ENCODE measurements around the gene ALPG.

DNA sequence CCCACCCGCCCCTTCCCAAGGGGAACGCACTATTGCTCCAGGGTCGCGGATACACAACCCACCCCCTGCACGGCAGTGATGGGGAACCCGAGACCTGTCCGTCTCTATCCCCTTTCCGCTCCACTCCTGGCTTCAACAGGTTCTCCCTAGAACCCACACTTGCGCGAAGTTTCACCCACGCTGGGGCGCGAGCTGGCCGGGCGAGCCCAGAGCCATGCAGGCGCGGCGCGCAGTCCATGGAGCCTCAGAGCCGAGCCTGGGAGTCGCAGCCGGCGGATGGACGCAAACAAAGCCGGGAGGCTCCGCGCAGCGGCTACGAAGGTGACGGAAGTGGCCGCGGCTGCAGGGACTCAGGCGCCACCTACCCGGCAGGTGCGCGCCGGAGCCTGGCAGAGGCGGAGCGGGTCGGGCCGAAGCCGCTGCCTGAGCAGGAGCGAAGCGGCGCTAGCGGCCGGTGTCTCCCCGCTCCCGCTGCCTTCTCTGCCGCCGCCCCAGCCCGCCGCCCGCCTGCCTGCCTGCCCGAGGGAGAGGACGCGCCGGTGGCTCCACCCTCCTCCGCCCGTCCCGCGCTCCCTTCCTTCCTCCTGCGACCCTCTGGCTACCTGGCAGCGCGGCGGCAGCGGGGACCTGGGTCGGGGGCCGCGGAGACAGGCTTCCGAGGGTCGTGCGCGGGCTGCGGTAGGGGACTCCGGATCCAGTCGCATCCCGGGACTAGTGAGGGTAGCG is 14.0 kb downstream of the ALPG start:
- TF ChIP-seq, protein P1, sequence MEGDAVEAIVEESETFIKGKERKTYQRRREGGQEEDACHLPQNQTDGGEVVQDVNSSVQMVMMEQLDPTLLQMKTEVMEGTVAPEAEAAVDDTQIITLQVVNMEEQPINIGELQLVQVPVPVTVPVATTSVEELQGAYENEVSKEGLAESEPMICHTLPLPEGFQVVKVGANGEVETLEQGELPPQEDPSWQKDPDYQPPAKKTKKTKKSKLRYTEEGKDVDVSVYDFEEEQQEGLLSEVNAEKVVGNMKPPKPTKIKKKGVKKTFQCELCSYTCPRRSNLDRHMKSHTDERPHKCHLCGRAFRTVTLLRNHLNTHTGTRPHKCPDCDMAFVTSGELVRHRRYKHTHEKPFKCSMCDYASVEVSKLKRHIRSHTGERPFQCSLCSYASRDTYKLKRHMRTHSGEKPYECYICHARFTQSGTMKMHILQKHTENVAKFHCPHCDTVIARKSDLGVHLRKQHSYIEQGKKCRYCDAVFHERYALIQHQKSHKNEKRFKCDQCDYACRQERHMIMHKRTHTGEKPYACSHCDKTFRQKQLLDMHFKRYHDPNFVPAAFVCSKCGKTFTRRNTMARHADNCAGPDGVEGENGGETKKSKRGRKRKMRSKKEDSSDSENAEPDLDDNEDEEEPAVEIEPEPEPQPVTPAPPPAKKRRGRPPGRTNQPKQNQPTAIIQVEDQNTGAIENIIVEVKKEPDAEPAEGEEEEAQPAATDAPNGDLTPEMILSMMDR (IDR thresholded peaks at IDR 0.05), result no peak
- no peak for TF ChIP-seq POLR2AphosphoS5 (IDR thresholded peaks at IDR 0.05)

Data from breast epithelium (tissue), 3 donors.